ENCODE measurements around the gene LAMC1.

Gene LAMC1

DNA sequence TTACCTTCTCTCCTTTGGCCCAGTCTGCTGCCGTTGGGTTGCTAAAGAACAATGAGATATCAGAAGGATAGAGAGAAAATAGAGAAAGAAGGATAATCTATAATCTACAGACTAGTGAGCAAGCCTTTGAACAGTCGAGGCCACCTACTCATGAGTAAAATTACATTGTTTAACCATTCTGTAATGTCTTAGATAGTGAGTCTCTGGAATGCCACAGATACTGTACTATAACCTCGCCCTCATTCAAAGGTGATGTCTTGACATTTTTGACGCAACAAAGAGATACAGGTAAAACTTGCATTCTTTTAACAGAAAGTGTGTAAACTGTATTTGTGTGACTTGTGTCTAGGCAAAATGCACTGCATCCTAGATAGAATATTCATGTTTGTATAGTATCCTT, 77.9 kb downstream of the LAMC1 start:
- ChIA-PET POLR2A (interaction anchor here (0.6 kb wide), 1 partner anchor 34 kb away, joined by 6 read pairs; no protein-coding TSS in a partner anchor), CTCF (no interaction called here)
- H3K27ac ChIP-seq (ENCODE audit: extremely low read depth, low read depth, low read length) = no peak overlapping the region
- TF ChIP-seq PRDM1 (tag by site-specific recombination; IDR thresholded peaks at IDR 0.05) (no peak), ZNF747 (tag by site-specific recombination; IDR thresholded peaks at IDR 0.05) (no peak), YY2 (tag by site-specific recombination; IDR thresholded peaks at IDR 0.05) (no peak), SCRT2 (tag by site-specific recombination; IDR thresholded peaks at IDR 0.05) (no peak), ZNF426 (tag by site-specific recombination; IDR thresholded peaks at IDR 0.05) (no peak)
- TF ChIP-seq, protein P1, sequence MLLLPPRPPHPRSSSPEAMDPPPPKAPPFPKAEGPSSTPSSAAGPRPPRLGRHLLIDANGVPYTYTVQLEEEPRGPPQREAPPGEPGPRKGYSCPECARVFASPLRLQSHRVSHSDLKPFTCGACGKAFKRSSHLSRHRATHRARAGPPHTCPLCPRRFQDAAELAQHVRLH (tag by site-specific recombination; IDR thresholded peaks at IDR 0.05) = no peak
- no peak overlapping the region for H3K4me3 ChIP-seq (ENCODE audit: low read depth, low read length)
- no peaks in the 10 kb centered on the region for H3K9me3 ChIP-seq (ENCODE audit: control insufficient read depth, insufficient read depth, low read depth, low read length)
- no peaks in the 10 kb centered on the region for H3K4me1 ChIP-seq (ENCODE audit: control insufficient read depth, insufficient read depth, low read length)
- peaks cover 0 to 13% of the 10 kb centered on the region in 2 experiments; a peak in 1 of 3 replicates for H3K36me3 ChIP-seq (ENCODE audit: control insufficient read depth in 2 of 2, insufficient read depth in 1 of 2, low read length in 2 of 2)

DNA sequence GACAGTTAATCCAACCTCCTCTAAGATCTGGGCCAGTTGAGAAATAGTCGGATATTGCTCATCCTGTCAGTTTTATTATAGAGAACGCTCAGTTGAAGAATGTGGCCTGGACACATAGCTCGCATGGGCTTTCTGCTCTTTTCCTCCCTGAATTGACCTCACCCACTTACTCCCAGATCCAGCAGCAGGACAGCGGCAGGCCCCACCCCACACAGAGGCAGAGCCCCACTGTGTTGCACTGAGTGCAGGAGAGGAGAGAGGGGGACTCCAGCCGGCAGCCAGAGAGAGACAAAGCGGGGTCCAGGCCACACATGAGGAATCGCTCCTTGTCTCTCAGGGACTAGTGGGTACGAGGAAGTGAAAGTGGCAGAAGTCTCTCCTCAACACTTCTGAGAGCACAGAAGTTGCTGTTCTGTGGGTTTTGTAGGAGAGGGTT, 78.6 kb downstream of the LAMC1 start:
- H3K4me1 ChIP-seq (ENCODE audit: control insufficient read depth, insufficient read depth, low read length) = no peaks in the 10 kb centered on the region
- peaks cover 0 to 16% of the 10 kb centered on the region in 2 experiments; a peak in 1 of 3 replicates for H3K36me3 ChIP-seq (ENCODE audit: control insufficient read depth in 2 of 2, insufficient read depth in 1 of 2, low read length in 2 of 2)
- H3K4me3 ChIP-seq (ENCODE audit: low read depth, low read length) = no peak overlapping the region
- ChIA-PET POLR2A (no interaction called here), CTCF (no interaction called here)
- no peaks in the 10 kb centered on the region for H3K9me3 ChIP-seq (ENCODE audit: control insufficient read depth, insufficient read depth, low read depth, low read length)
- TF ChIP-seq ZIC2 (tag by site-specific recombination; IDR thresholded peaks at IDR 0.05) = peak; percentile 50
- no peak for TF ChIP-seq ZNF23 (tag by site-specific recombination; IDR thresholded peaks at IDR 0.05; ENCODE audit: borderline replicate concordance)
- no peak for TF ChIP-seq ZNF521 (tag by site-specific recombination; IDR thresholded peaks at IDR 0.05)
- H3K27ac ChIP-seq (ENCODE audit: extremely low read depth, low read depth, low read length) = no peak overlapping the region

DNA sequence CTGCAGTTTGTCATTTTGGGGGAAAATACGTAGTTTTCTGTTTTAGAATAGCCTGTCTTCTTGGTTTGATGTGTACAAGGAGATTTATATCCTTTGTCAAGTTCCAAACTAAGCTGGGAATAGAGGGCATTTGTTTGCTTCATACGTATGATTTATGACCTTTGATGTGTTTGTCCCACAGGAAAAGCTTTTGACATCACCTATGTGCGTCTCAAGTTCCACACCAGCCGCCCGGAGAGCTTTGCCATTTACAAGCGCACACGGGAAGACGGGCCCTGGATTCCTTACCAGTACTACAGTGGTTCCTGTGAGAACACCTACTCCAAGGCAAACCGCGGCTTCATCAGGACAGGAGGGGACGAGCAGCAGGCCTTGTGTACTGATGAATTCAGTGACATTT, 79.9 kb downstream of the LAMC1 start:
- H3K9me3 ChIP-seq (ENCODE audit: control insufficient read depth, insufficient read depth, low read depth, low read length) = no peaks in the 10 kb centered on the region
- H3K36me3 ChIP-seq (ENCODE audit: control insufficient read depth in 2 of 2, insufficient read depth in 1 of 2, low read length in 2 of 2) = peaks cover 0 to 17% of the 10 kb centered on the region in 2 experiments; a peak in 1 of 3 replicates
- ChIA-PET CTCF (interaction anchor here (0.7 kb wide), 1 partner anchor 63 kb away, joined by 4 read pairs; no protein-coding TSS in a partner anchor), POLR2A (no interaction called here)
- H3K4me3 ChIP-seq (ENCODE audit: low read depth, low read length) = no peak overlapping the region
- no peaks in the 10 kb centered on the region for H3K4me1 ChIP-seq (ENCODE audit: control insufficient read depth, insufficient read depth, low read length)
- no peak overlapping the region for H3K27ac ChIP-seq (ENCODE audit: extremely low read depth, low read depth, low read length)
- TF ChIP-seq ZNF629 (tag by site-specific recombination; IDR thresholded peaks at IDR 0.05) (peak; percentile 66), ZNF335 (tag by site-specific recombination; conservative IDR thresholded peaks at IDR 0.05) (no peak), ZNF561 (tag by site-specific recombination; IDR thresholded peaks at IDR 0.05; ENCODE audit: borderline replicate concordance) (no peak), OVOL3 (tag by site-specific recombination; IDR thresholded peaks at IDR 0.05) (no peak), ZNF501 (tag by site-specific recombination; IDR thresholded peaks at IDR 0.05) (0 out of 2 replicates have a peak, but pooled peaks have one; percentile 55), KLF10 (tag by site-specific recombination; IDR thresholded peaks at IDR 0.05) (no peak), ZNF777 (tag by site-specific recombination; IDR thresholded peaks at IDR 0.05; ENCODE audit: borderline replicate concordance) (no peak), KLF8 (tag by site-specific recombination; IDR thresholded peaks at IDR 0.05) (0 out of 2 replicates have a peak, but pooled peaks have one; percentile 15), ZNF558 (tag by site-specific recombination; IDR thresholded peaks at IDR 0.05) (no peak), ZNF341 (tag by site-specific recombination; IDR thresholded peaks at IDR 0.05; ENCODE audit: low read depth) (peak; percentile 39), ZNF248 (tag by site-specific recombination; IDR thresholded peaks at IDR 0.05) (no peak), ZNF394 (tag by site-specific recombination; IDR thresholded peaks at IDR 0.05; ENCODE audit: borderline replicate concordance) (0 out of 2 replicates have a peak, but pooled peaks have one; percentile 54), SP3 (tag by site-specific recombination; IDR thresholded peaks at IDR 0.05) (no peak), ZNF140 (tag by site-specific recombination; IDR thresholded peaks at IDR 0.05) (no peak), ZNF792 (tag by site-specific recombination; IDR thresholded peaks at IDR 0.05) (no peak)
- TF ChIP-seq, protein P2, sequence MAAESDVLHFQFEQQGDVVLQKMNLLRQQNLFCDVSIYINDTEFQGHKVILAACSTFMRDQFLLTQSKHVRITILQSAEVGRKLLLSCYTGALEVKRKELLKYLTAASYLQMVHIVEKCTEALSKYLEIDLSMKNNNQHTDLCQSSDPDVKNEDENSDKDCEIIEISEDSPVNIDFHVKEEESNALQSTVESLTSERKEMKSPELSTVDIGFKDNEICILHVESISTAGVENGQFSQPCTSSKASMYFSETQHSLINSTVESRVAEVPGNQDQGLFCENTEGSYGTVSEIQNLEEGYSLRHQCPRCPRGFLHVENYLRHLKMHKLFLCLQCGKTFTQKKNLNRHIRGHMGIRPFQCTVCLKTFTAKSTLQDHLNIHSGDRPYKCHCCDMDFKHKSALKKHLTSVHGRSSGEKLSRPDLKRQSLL (tag by site-specific recombination; IDR thresholded peaks at IDR 0.05) = no peak
- TF ChIP-seq, protein P3, sequence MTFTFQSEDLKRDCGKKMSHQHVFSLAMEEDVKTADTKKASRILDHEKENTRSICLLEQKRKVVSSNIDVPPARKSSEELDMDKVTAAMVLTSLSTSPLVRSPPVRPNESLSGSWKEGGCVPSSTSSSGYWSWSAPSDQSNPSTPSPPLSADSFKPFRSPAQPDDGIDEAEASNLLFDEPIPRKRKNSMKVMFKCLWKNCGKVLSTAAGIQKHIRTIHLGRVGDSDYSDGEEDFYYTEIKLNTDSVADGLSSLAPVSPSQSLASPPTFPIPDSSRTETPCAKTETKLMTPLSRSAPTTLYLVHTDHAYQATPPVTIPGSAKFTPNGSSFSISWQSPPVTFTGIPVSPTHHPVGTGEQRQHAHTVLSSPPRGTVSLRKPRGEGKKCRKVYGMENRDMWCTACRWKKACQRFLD (tag by site-specific recombination; IDR thresholded peaks at IDR 0.05) = no peak
- TF ChIP-seq, protein P4, sequence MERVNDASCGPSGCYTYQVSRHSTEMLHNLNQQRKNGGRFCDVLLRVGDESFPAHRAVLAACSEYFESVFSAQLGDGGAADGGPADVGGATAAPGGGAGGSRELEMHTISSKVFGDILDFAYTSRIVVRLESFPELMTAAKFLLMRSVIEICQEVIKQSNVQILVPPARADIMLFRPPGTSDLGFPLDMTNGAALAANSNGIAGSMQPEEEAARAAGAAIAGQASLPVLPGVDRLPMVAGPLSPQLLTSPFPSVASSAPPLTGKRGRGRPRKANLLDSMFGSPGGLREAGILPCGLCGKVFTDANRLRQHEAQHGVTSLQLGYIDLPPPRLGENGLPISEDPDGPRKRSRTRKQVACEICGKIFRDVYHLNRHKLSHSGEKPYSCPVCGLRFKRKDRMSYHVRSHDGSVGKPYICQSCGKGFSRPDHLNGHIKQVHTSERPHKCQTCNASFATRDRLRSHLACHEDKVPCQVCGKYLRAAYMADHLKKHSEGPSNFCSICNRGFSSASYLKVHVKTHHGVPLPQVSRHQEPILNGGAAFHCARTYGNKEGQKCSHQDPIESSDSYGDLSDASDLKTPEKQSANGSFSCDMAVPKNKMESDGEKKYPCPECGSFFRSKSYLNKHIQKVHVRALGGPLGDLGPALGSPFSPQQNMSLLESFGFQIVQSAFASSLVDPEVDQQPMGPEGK (tag by site-specific recombination; IDR thresholded peaks at IDR 0.05) = peak; percentile 19; the same call in 1 of the 2 replicates
- TF ChIP-seq, protein P5, sequence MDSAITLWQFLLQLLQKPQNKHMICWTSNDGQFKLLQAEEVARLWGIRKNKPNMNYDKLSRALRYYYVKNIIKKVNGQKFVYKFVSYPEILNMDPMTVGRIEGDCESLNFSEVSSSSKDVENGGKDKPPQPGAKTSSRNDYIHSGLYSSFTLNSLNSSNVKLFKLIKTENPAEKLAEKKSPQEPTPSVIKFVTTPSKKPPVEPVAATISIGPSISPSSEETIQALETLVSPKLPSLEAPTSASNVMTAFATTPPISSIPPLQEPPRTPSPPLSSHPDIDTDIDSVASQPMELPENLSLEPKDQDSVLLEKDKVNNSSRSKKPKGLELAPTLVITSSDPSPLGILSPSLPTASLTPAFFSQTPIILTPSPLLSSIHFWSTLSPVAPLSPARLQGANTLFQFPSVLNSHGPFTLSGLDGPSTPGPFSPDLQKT (IDR thresholded peaks at IDR 0.05; ENCODE audit: borderline replicate concordance, low read depth, low read length) = no peak

Measured in HEK293 (cell line).